GM12878 (cell line): ENCODE measurements around the gene VANGL2. TPM values are rescaled to one million over a fixed set of nuclear protein-coding genes. Genes with fewer than 3 reads are reported as not detected.

Source experiments
- ATAC-seq: fragments of 200-7000 bp; cut with Tn5 transposase; 3 replicates; pipeline ENCODE4 v1.9.1; 2020; ENCODE audit warnings: mild to moderate bottlenecking, moderate library complexity
- BruUV-seq: library from RNA; stranded (reverse); fragments of 400-500 nt; replicated peaks from 2 replicates; lab custom pipeline; 2021; lab: Mats Ljungman, UMichigan
- CTCF ChIA-PET: fragments of 300-600 bp; sonication (Branson Sonifier 250); formaldehyde crosslinking; extraction: SDS; loops from one replicate; lab custom pipeline; 2021; ENCODE audit warnings: inconsistent platforms; lab: Yijun Ruan, JAX
- POLR2A ChIA-PET: fragments of 350-600 bp; formaldehyde crosslinking; extraction: SDS; loops from one replicate; lab custom pipeline; 2021; ENCODE audit warnings: inconsistent platforms; lab: Charles Lee
- RAD21 ChIA-PET: fragments of 300-600 bp; sonication (Branson Sonifier 250); formaldehyde crosslinking; loops from one replicate; lab custom pipeline; 2023; ENCODE audit warnings: antibody characterized with exemption; ENCODE audit not compliant: unreplicated experiment; lab: Charles Lee
- SMC1A ChIA-PET: fragments of 300-600 bp; sonication (Branson Sonifier 250); formaldehyde crosslinking; loops from one replicate; lab custom pipeline; 2023; ENCODE audit not compliant: unreplicated experiment, uncharacterized antibody; lab: Charles Lee
- DNase-seq: peaks from one replicate; pipeline ENCODE4 v3.0.0-alpha.2; 2011; ENCODE audit warnings: low read depth, low spot score
- FAIRE-seq: peaks from 3 replicates; lab custom pipeline; 2011; peaks lifted over from hg19 to GRCh38; lab: Jason Lieb, UNC
- H2AFZ ChIP-seq: 2 replicates; pipeline ENCODE4 v1.6.0; 2011; ENCODE audit warnings: low read depth, low read length, control low read depth; ENCODE audit not compliant: control insufficient read depth
- H3K27ac ChIP-seq: 2 replicates; pipeline ENCODE4 v1.5.1; 2011; ENCODE audit warnings: control low read depth; ENCODE audit not compliant: control insufficient read depth, insufficient read depth
- H3K27me3 ChIP-seq, 2 experiments: replicated peaks in 1 of 2; 2 replicates each; pipeline versions ENCODE4 v1.6.0 to v1.6.1; 2011; ENCODE audit warnings: low read length in 1 of 2; ENCODE audit not compliant: control insufficient read depth in 2 of 2, insufficient read depth in 2 of 2
- H3K36me3 ChIP-seq, 2 experiments: 2 replicates each; pipeline ENCODE4 v1.5.1; 2011; ENCODE audit warnings: low read length in 1 of 2; ENCODE audit not compliant: control insufficient read depth in 2 of 2, insufficient read depth in 2 of 2
- H3K4me1 ChIP-seq: 2 replicates; pipeline ENCODE4 v1.6.1; 2011; ENCODE audit warnings: mild to moderate bottlenecking, low read length, moderate library complexity, mixed read lengths; ENCODE audit not compliant: control insufficient read depth, insufficient read depth
- H3K4me2 ChIP-seq: 2 replicates; pipeline ENCODE4 v1.6.0; 2011; ENCODE audit warnings: control low read depth; ENCODE audit not compliant: control insufficient read depth, insufficient read depth
- H3K4me3 ChIP-seq: fragments of 200-600 bp; sonication (generic); 2 replicates; pipeline ENCODE4 v1.5.1; 2016
- H3K79me2 ChIP-seq: 2 replicates; pipeline ENCODE4 v1.6.0; 2011; ENCODE audit warnings: low read length; ENCODE audit not compliant: control insufficient read depth, insufficient read depth
- H3K9ac ChIP-seq: 2 replicates; pipeline ENCODE4 v1.8.0; 2011; ENCODE audit warnings: low read length, control low read depth, mixed read lengths; ENCODE audit not compliant: control insufficient read depth, insufficient read depth
- H3K9me3 ChIP-seq: replicated peaks from 3 replicates; pipeline ENCODE4 v1.5.1; 2011; ENCODE audit warnings: mild to moderate bottlenecking, low read length; ENCODE audit not compliant: control insufficient read depth, insufficient read depth
- H4K20me1 ChIP-seq: 2 replicates; pipeline ENCODE4 v1.6.0; 2011; ENCODE audit not compliant: control insufficient read depth, insufficient read depth
- CREB1 ChIP-seq: IDR thresholded peaks from 2 replicates; pipeline ENCODE4 v1.6.1; 2012; ENCODE audit warnings: low read depth, mild to moderate bottlenecking, inconsistent platforms
- HDGF ChIP-seq: fragments of 450-650 bp; IDR thresholded peaks from 2 replicates; pipeline ENCODE4 v1.6.1; 2016; ENCODE audit warnings: antibody characterized with exemption
- IKZF2 ChIP-seq, 2 experiments: fragments of 450-650 bp; IDR thresholded peaks; 2 replicates each; pipeline ENCODE4 v1.6.1; 2017; ENCODE audit warnings: mild to moderate bottlenecking in 2 of 2, moderate library complexity in 2 of 2
- JUNB ChIP-seq: IDR thresholded peaks from 2 replicates; pipeline ENCODE4 v1.6.1; 2016; ENCODE audit warnings: antibody characterized with exemption, mild to moderate bottlenecking
- MTA3 ChIP-seq: IDR thresholded peaks from 2 replicates; pipeline ENCODE4 v1.6.1; 2012; ENCODE audit warnings: low read length, inconsistent platforms, borderline replicate concordance
- NFIC ChIP-seq: IDR thresholded peaks from 2 replicates; pipeline ENCODE4 v1.6.1; 2012; ENCODE audit warnings: low read depth, mild to moderate bottlenecking, inconsistent platforms, low read length, moderate library complexity
- POLR2A ChIP-seq: IDR thresholded peaks from 2 replicates; pipeline ENCODE4 v1.6.1; 2011; ENCODE audit warnings: low read depth, mild to moderate bottlenecking, low read length
- POU2F2 ChIP-seq: IDR thresholded peaks from 3 replicates; pipeline ENCODE4 v1.6.1; 2011; ENCODE audit warnings: low read depth, mild to moderate bottlenecking, low read length, borderline replicate concordance
- TCF7 ChIP-seq: IDR thresholded peaks from 2 replicates; pipeline ENCODE4 v1.6.1; 2014; ENCODE audit warnings: antibody characterized with exemption, borderline replicate concordance
- ZBED1 ChIP-seq: IDR thresholded peaks from 2 replicates; pipeline ENCODE4 v1.6.1; 2016; ENCODE audit warnings: borderline replicate concordance
- ZNF217 ChIP-seq: fragments of 450-650 bp; IDR thresholded peaks from 2 replicates; pipeline ENCODE4 v1.6.1; 2017; ENCODE audit warnings: antibody characterized with exemption, mild to moderate bottlenecking
- ZNF622 ChIP-seq: fragments of 450-650 bp; IDR thresholded peaks from 2 replicates; pipeline ENCODE4 v1.6.1; 2017; ENCODE audit warnings: mild to moderate bottlenecking, inconsistent platforms
- ZNF687 ChIP-seq: fragments of 450-650 bp; IDR thresholded peaks from 2 replicates; pipeline ENCODE4 v1.6.1; 2017; ENCODE audit warnings: mild to moderate bottlenecking, moderate library complexity
- WGBS: methylation state at CpG from one replicate; pipeline ENCODE4 v1.1.6; 2016; ENCODE audit warnings: low lambda C conversion rate; ENCODE audit not compliant: insufficient replicate concordance, insufficient coverage; ENCODE audit errors: missing lambda C conversion rate; 5-methylcytosine and 5-hydroxymethylcytosine counted together
- in situ Hi-C: fragments of 300-500 bp; cut with MboI; formaldehyde crosslinking; loops from 9 replicates; pipeline ENCODE4 v1.14.3; 2018; ENCODE audit warnings: mixed read lengths
- intact Hi-C: fragments of 100-400 bp; cut with micrococcal nuclease; formaldehyde crosslinking; loops from one replicate; pipeline ENCODE4 v1.14.2; 2022; ENCODE audit not compliant: unreplicated experiment
- polyA plus RNA-seq, 11 experiments: library from polyadenylated mRNA; depleted of rRNA in 4 of 11; unstranded in 6 of 11; stranded (reverse) in 5 of 11; fragments of >200 nt; fragmentation: Nextera tagmentation in 4 of 11; fragmentation: Illumina TruSeq in 1 of 11; extraction: Ambion mirVana in 4 of 11; extraction: Trizol in 1 of 11; gene quantifications; 1 replicate in 1 of 11; 2 replicates in 10 of 11; pipeline versions ENCODE4 v1.2.1 to v1.2.3, GENCODE V29; 2011 to 2016; ENCODE audit warnings: inconsistent platforms in 2 of 11, missing spikeins in 2 of 11, low read depth in 1 of 11
- total RNA-seq, 4 experiments: library from RNA; depleted of rRNA in 3 of 4; stranded (reverse); fragments of >200 nt in 3 of 4; fragmentation: Illumina TruSeq in 1 of 4; extraction: Trizol in 1 of 4; gene quantifications; 2 replicates each; pipeline versions ENCODE4 v1.2.1 to v1.2.3, GENCODE V29; 2013 to 2021

VANGL2 gene
- total and polyA plus RNA-seq, 10 of the 15 experiments (the other 5 are each of a cell fraction or from before 2014, with no cell fraction given): 0.10 to 5.0 (median 0.27) TPM

DNA sequence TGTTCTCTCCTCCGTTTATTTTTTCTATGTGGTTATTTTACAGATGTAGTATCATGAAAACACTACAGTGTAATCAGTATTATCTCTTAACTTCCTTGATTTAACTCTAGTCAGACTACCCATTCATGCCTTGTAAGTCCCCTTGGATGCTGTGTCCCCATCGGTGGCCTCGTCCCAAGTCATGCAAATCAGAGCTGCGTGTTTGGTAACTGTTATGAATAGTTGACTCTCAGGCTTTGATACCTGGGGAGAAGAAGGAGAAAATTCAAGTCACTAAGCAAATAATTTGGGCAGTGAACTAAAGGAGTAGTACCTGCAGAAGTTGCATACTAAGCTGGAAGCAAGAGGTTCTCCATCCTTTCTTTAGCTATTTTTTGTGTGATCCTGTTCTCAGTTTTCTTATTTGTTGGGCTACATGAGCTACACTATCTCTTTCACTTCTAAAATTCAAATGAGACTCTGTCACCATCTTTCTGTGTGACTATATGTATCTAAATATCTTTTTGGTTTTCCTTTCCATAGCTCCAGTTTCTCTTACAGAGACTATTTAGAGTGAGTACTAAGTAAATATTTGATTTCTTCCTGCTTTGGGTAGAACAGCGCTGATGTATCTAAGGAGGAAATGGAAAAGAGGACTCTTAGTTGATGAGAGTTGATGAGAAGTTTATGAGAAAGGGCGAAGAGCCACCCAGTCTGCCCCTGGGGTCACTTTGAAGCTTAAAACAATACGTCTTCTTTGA lies 50.9 kb downstream of the VANGL2 start:
- DNase-seq (peak; percentile 44), ATAC-seq (peak; percentile 43), FAIRE-seq (no peak)
- peaks cover 47% of the 10 kb centered on the region for H3K4me1 ChIP-seq
- H3K4me3 ChIP-seq: 0 out of 2 replicates have a peak overlapping the region, but pooled peaks have one; percentile 2
- H3K27me3 ChIP-seq: no peaks in the 10 kb centered on the region
- no TSS peak for BruUV-seq
- H3K27ac ChIP-seq: peak overlapping the region; percentile 82
- ChIA-PET SMC1A (interaction anchor here (0.8 to 4.5 kb wide), 27 partner anchors 8 to 325 kb away, joined by 3 to 68 read pairs (median 6); partner anchors contain the start of gene SLAMF6), POLR2A (interaction anchor here (1.0 to 3.0 kb wide), 12 partner anchors 8 to 126 kb away, joined by 3 to 14 read pairs (median 6); partner anchors contain the start of gene SLAMF6), CTCF (interaction anchor here (0.9 to 2.3 kb wide), 18 partner anchors 8 to 157 kb away, joined by 3 to 12 read pairs (median 4); no protein-coding TSS in a partner anchor), RAD21 (interaction anchor here (0.7 to 2.1 kb wide), 22 partner anchors 8 to 155 kb away, joined by 3 to 33 read pairs (median 5); no protein-coding TSS in a partner anchor)
- H4K20me1 ChIP-seq: no peaks in the 10 kb centered on the region
- WGBS: 52% methylated on average over 7 of the region's 7 CpGs
- intact Hi-C loops (loop anchor here (5.0 kb wide), 2 partner anchors 71 to 96 kb away; partner anchors contain the start of gene SLAMF6), in situ Hi-C loops (no loop called here)
- H3K9me3 ChIP-seq: no peaks in the 10 kb centered on the region; the same call in 2 of the 3 replicates
- H2AFZ ChIP-seq: peak overlapping the region; percentile 83
- H3K79me2 ChIP-seq: no peaks in the 10 kb centered on the region
- no peaks in the 10 kb centered on the region for H3K36me3 ChIP-seq
- peak overlapping the region; percentile 63 for H3K4me2 ChIP-seq
- TF ChIP-seq CREB1 (peak; percentile 20; the same call in 1 of the 2 replicates), JUNB (peak; percentile 13; the same call in 1 of the 2 replicates), IKZF2 (IDR thresholded peaks at IDR 0.05) (0 out of 4 replicates have a peak, but pooled peaks of 1 of the 2 experiments have one; percentile 25), ZNF217 (no peak), ZNF687 (no peak), NFIC (peak; percentile 49; the same call in 1 of the 2 replicates), HDGF (no peak), ZNF622 (no peak), POU2F2 (peak; percentile 75; the same call in 2 of the 3 replicates), POLR2A (no peak), TCF7 (no peak), ZBED1 (no peak; the same call in 1 of the 2 replicates), MTA3 (0 out of 2 replicates have a peak, but pooled peaks have one; percentile 20)
- H3K9ac ChIP-seq: peak overlapping the region; percentile 59
